Esophagus muscularis mucosa (tissue), 4 donors: Measurements from ENCODE around the gene SLC7A6. TPM values are rescaled to one million over a fixed set of nuclear protein-coding genes. Genes with fewer than 3 reads are reported as not detected.

Experiments used
- DNase-seq: peaks from one replicate; pipeline ENCODE4 v3.0.0-alpha.2; 2017; ENCODE audit errors: extremely low spot score
- H3K27ac ChIP-seq, 4 donors: fragments of 200-600 bp; sonication (generic); replicated peaks in 1 of 4; 1 replicate in 3 of 4; 2 replicates in 1 of 4; pipeline ENCODE4 v1.5.1; 2016 to 2019; ENCODE audit warnings: mild to moderate bottlenecking in 1 of 4
- H3K27me3 ChIP-seq, 4 donors: fragments of 200-600 bp; sonication (generic); one replicate each; pipeline versions ENCODE4 v1.5.1 to v1.6.0; 2016 to 2019
- H3K36me3 ChIP-seq, 4 donors: fragments of 200-600 bp; sonication (generic); one replicate each; pipeline ENCODE4 v1.5.1; 2016 to 2019
- H3K4me1 ChIP-seq, 4 donors: fragments of 200-600 bp; sonication (generic); one replicate each; pipeline ENCODE4 v1.5.1; 2016 to 2019
- H3K4me3 ChIP-seq, 4 donors: fragments of 200-600 bp; sonication (generic); 1 replicate in 2 of 4; 2 replicates in 2 of 4; pipeline ENCODE4 v1.5.1; 2016 to 2019; ENCODE audit warnings: mild to moderate bottlenecking in 4 of 4, moderate library complexity in 1 of 4
- H3K9me3 ChIP-seq, 4 donors: fragments of 200-600 bp; sonication (generic); 1 replicate in 3 of 4; 2 replicates in 1 of 4; pipeline ENCODE4 v1.5.1; 2016 to 2019
- EP300 ChIP-seq: sonication (generic); formaldehyde crosslinking; IDR thresholded peaks from one replicate; pipeline ENCODE4 v1.6.1; 2017; ENCODE audit warnings: antibody characterized with exemption
- POLR2A ChIP-seq: fragments of 450-650 bp; IDR thresholded peaks from one replicate; pipeline ENCODE4 v1.6.1; 2017; ENCODE audit warnings: antibody characterized with exemption, moderate library complexity, mild to moderate bottlenecking, low read depth
- POLR2AphosphoS5 ChIP-seq, 2 donors: sonication (generic); formaldehyde crosslinking; IDR thresholded peaks; one replicate each; pipeline ENCODE4 v1.6.1; 2017; ENCODE audit warnings: antibody characterized with exemption in 2 of 2
- WGBS: methylation state at CpG from one replicate; pipeline ENCODE4 v1.1.5; 2018; 5-methylcytosine and 5-hydroxymethylcytosine counted together
- intact Hi-C: fragments of 100-400 bp; cut with DNase I; formaldehyde crosslinking; loops from one replicate; pipeline ENCODE4 v1.15.1; 2023
- total RNA-seq, 4 donors: library from RNA; depleted of rRNA; stranded (reverse); fragments of >200 nt; gene quantifications; one replicate each; pipeline versions ENCODE4 v1.1.0 to v1.2.1, GENCODE V29; 2016
- TF ChIP-seq, protein P1 (sequence below), 3 experiments: fragments of 200-600 bp in 2 of 3; fragments of 450-650 bp in 1 of 3; sonication (generic) in 2 of 3; IDR thresholded peaks; one replicate each; pipeline ENCODE4 v1.5.1; 2017 to 2019; ENCODE audit warnings: antibody characterized with exemption in 3 of 3, mild to moderate bottlenecking in 2 of 3, moderate library complexity in 1 of 3

Gene SLC7A6
- total RNA-seq, 4 donors from 2014 or later: 18.9 to 37.1 (median 27.3) TPM

DNA sequence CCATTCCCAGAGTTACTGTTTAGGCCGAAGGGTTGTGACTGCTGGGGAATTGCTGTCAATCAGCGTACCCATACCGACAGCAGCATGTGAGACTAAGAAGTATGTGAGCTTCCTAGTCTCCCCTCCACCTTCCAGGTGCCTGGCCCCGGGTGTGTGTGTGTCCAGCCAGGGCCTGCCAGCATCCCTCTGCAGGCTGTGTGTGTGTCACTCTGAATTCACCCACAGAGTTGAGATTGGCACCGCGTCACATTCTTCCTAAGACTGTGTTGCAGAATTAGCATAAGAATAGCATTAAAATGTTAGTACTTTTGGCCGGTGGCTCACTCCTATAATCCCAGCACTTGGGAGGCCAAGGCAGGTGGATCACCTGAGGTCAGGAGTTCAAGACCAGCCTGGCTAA, 78.3 kb downstream of the SLC7A6 start:
- TF ChIP-seq POLR2AphosphoS5 (IDR thresholded peaks at IDR 0.05) (no peak), EP300 (no peak), POLR2A (no peak)
- TF ChIP-seq, protein P1, sequence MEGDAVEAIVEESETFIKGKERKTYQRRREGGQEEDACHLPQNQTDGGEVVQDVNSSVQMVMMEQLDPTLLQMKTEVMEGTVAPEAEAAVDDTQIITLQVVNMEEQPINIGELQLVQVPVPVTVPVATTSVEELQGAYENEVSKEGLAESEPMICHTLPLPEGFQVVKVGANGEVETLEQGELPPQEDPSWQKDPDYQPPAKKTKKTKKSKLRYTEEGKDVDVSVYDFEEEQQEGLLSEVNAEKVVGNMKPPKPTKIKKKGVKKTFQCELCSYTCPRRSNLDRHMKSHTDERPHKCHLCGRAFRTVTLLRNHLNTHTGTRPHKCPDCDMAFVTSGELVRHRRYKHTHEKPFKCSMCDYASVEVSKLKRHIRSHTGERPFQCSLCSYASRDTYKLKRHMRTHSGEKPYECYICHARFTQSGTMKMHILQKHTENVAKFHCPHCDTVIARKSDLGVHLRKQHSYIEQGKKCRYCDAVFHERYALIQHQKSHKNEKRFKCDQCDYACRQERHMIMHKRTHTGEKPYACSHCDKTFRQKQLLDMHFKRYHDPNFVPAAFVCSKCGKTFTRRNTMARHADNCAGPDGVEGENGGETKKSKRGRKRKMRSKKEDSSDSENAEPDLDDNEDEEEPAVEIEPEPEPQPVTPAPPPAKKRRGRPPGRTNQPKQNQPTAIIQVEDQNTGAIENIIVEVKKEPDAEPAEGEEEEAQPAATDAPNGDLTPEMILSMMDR (IDR thresholded peaks at IDR 0.05): no peak
- Histone ChIP-seq H3K27ac (no peak overlapping the region), H3K36me3 (peaks cover 63 to 95% (median 87%) of the 10 kb centered on the region in 4 donors), H3K4me3 (no peak overlapping the region), H3K27me3 (no peaks in the 10 kb centered on the region), H3K9me3 (no peaks in the 10 kb centered on the region), H3K4me1 (no peaks in the 10 kb centered on the region)
- no peak for DNase-seq
- 86% methylated on average over 7 of the region's 7 CpGs for WGBS
- intact Hi-C loops: no loop called here

DNA sequence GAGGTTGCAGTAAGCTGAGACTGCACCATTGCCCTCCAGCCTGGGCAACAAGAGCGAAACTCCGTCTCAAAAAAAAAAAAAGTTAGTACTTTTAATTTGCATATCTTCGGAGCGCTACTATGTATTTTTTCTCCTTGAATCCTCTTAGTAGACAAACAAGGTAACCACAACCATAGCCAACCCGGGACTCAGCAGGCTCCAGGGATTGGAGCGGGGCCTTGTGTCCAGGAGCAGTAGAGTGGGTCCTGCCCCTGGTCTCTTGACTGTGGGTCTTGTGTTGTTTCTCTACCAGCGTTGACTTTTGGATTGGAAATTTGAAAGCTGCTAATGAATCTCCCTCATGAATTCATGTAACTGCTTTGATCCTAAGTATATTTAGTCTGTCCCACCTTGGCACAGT, 78.8 kb downstream of the SLC7A6 start:
- Histone ChIP-seq H3K36me3 (peaks cover 64 to 95% (median 87%) of the 10 kb centered on the region in 4 donors), H3K9me3 (no peaks in the 10 kb centered on the region), H3K27me3 (no peaks in the 10 kb centered on the region), H3K4me3 (no peak overlapping the region), H3K27ac (no peak overlapping the region), H3K4me1 (no peaks in the 10 kb centered on the region)
- intact Hi-C loops: no loop called here
- no peak for DNase-seq
- 98% methylated on average over 7 of the region's 7 CpGs for WGBS
- TF ChIP-seq POLR2A (no peak), POLR2AphosphoS5 (IDR thresholded peaks at IDR 0.05) (no peak), EP300 (no peak)
- TF ChIP-seq, protein P1 (IDR thresholded peaks at IDR 0.05): no peak

DNA sequence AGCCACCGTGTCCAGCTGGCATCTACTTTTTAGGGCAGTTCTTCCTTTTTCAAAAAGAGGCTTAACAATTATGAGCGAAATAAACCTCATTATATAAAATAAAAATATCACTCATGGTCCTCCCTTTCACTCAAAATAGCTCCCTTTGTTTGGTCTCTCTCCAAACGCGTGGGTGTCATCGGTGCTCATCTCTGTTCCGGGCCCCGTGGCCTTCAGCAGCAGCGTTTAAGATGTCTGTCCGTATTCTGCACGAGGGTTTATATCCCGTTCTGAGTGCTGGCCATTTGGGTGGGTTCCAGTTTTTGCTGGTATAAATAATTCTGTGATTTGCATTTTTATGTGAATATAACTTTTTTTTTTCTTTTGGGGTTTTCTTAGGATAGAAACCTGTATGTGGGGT, 79.9 kb downstream of the SLC7A6 start:
- WGBS: 85% methylated on average over 11 of the region's 11 CpGs
- H3K27me3 ChIP-seq: no peaks in the 10 kb centered on the region
- H3K27ac ChIP-seq: no peak overlapping the region
- no peak overlapping the region for H3K4me3 ChIP-seq
- H3K4me1 ChIP-seq: no peaks in the 10 kb centered on the region
- H3K9me3 ChIP-seq: no peaks in the 10 kb centered on the region
- peaks cover 60 to 95% (median 87%) of the 10 kb centered on the region in 4 donors for H3K36me3 ChIP-seq
- TF ChIP-seq EP300 (no peak), POLR2AphosphoS5 (IDR thresholded peaks at IDR 0.05) (no peak), POLR2A (no peak)
- TF ChIP-seq, protein P1 (IDR thresholded peaks at IDR 0.05): no peak
- no peak for DNase-seq
- intact Hi-C loops: no loop called here

DNA sequence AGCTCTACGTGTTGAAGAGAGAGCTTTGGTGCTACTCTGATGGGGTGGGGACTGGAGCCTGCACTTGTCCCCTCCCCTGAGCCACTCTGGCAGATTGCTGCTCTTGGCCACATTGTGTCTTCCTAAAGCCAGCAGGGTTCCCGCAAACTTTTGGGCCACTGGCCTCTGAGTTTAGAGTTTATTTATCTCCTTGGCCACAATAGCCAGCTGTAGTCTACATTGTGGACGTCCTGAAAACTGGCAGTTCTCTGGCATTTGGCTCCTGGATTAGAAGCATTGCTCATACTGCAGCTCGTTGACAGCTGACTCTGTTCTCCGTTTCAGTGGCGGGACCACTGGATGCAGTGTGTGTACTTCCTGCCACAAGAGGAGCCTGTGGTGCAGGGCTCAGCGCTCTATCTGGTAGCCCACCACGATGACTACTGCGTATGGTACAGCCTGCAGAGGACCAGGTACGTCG, 81.1 kb downstream of the SLC7A6 start:
- no peak overlapping the region for H3K27ac ChIP-seq
- peaks cover 55 to 95% (median 87%) of the 10 kb centered on the region in 4 donors for H3K36me3 ChIP-seq
- intact Hi-C loops: no loop called here
- H3K4me1 ChIP-seq: no peaks in the 10 kb centered on the region
- no peaks in the 10 kb centered on the region for H3K9me3 ChIP-seq
- H3K4me3 ChIP-seq: no peak overlapping the region
- H3K27me3 ChIP-seq: no peaks in the 10 kb centered on the region
- 77% methylated on average over 10 of the region's 11 CpGs for WGBS
- no peak for TF ChIP-seq POLR2A
- no peak for TF ChIP-seq EP300
- no peak for TF ChIP-seq POLR2AphosphoS5 (IDR thresholded peaks at IDR 0.05)
- TF ChIP-seq, protein P1 (IDR thresholded peaks at IDR 0.05): no peak
- DNase-seq: no peak
